K562 (cell line): ENCODE data around the gene CARS2. TPM values are rescaled to one million over a fixed set of nuclear protein-coding genes. Genes with fewer than 3 reads are reported as not detected.
A peak's percentile ranks its signal among the peaks of the same experiment; 100 is the strongest.

Experiments used
- BRD9 ChIP-seq: fragments of 450-650 bp; IDR thresholded peaks from 2 replicates; pipeline ENCODE4 v1.6.1; 2018; ENCODE audit warnings: low read depth; ENCODE audit not compliant: partially characterized antibody
- HDAC3 ChIP-seq: fragments of 450-650 bp; IDR thresholded peaks from 2 replicates; pipeline ENCODE4 v1.6.1; 2018; ENCODE audit warnings: borderline replicate concordance, mild to moderate bottlenecking, moderate library complexity; ENCODE audit not compliant: partially characterized antibody
- HLTF ChIP-seq: fragments of 450-650 bp; IDR thresholded peaks from 2 replicates; pipeline ENCODE4 v1.6.1; 2016
- KAT7 ChIP-seq: sonication (generic); formaldehyde crosslinking; IDR thresholded peaks from 2 replicates; pipeline ENCODE4 v1.8.0; 2022; ENCODE audit warnings: missing genetic modification reagents, mild to moderate bottlenecking, borderline replicate concordance
- KHSRP ChIP-seq: fragments of 450-650 bp; IDR thresholded peaks from 2 replicates; pipeline ENCODE4 v1.6.1; 2017
- KLF1 ChIP-seq: fragments of 450-650 bp; IDR thresholded peaks from 2 replicates; pipeline ENCODE4 v1.6.1; 2016; ENCODE audit warnings: missing genetic modification characterization, missing compliant biosample characterization
- LEF1 ChIP-seq: fragments of 450-650 bp; IDR thresholded peaks from 2 replicates; pipeline ENCODE4 v1.6.1; 2016; ENCODE audit warnings: mild to moderate bottlenecking
- MYC ChIP-seq, 2 experiments: fragments of 250-450 bp in 1 of 2; sonication (Bioruptor Pico) in 1 of 2; IDR thresholded peaks; 2 replicates each; pipeline versions ENCODE4 v1.5.1 to v1.6.1; 2012 to 2021; ENCODE audit warnings: low read depth in 2 of 2, borderline replicate concordance in 1 of 2, improper control_type of control experiment in 1 of 2, low read length in 1 of 2, mild to moderate bottlenecking in 1 of 2, moderate library complexity in 1 of 2
- MYNN ChIP-seq, 2 experiments: sonication (generic); formaldehyde crosslinking in 1 of 2; IDR thresholded peaks; 2 replicates each; pipeline versions ENCODE4 v1.5.0 to v1.6.1; 2016 to 2020; ENCODE audit warnings: antibody characterized with exemption in 1 of 2, missing genetic modification reagents in 1 of 2
- NCOA2 ChIP-seq, 2 experiments: fragments of 450-650 bp; IDR thresholded peaks; 2 replicates each; pipeline ENCODE4 v1.6.1; 2018; ENCODE audit warnings: mild to moderate bottlenecking in 2 of 2, moderate library complexity in 1 of 2; ENCODE audit not compliant: partially characterized antibody in 2 of 2
- OTX1 ChIP-seq: fragments of 450-650 bp; formaldehyde crosslinking; IDR thresholded peaks from 2 replicates; pipeline ENCODE4 v1.4.0; 2022; ENCODE audit warnings: mild to moderate bottlenecking
- PHF20 ChIP-seq: fragments of 450-650 bp; IDR thresholded peaks from 2 replicates; pipeline ENCODE4 v1.6.1; 2018; ENCODE audit not compliant: partially characterized antibody
- RAD51 ChIP-seq: fragments of 450-650 bp; IDR thresholded peaks from 2 replicates; pipeline ENCODE4 v1.7.1; 2016; ENCODE audit warnings: low read depth, mild to moderate bottlenecking, borderline replicate concordance
- RBFOX2 ChIP-seq: fragments of 200-400 bp; formaldehyde crosslinking; IDR thresholded peaks from 2 replicates; pipeline ENCODE4 v1.6.1; 2017; ENCODE audit warnings: low read depth, mild to moderate bottlenecking, low read length, moderate library complexity
- TAF1 ChIP-seq: IDR thresholded peaks from 2 replicates; pipeline ENCODE4 v1.6.1; 2011; ENCODE audit warnings: mild to moderate bottlenecking, low read length, moderate library complexity; ENCODE audit not compliant: insufficient read depth, control insufficient read depth, severe bottlenecking; ENCODE audit errors: extremely low read depth
- ZBTB7A ChIP-seq: IDR thresholded peaks from 2 replicates; pipeline ENCODE4 v1.6.1; 2011; ENCODE audit warnings: low read depth, mild to moderate bottlenecking, low read length, moderate library complexity, borderline replicate concordance; ENCODE audit not compliant: control insufficient read depth
- ZBTB8A ChIP-seq: fragments of 450-650 bp; IDR thresholded peaks from 2 replicates; pipeline ENCODE4 v1.6.1; 2018; ENCODE audit warnings: mild to moderate bottlenecking, moderate library complexity; ENCODE audit not compliant: partially characterized antibody
- ZFP1 ChIP-seq: fragments of 450-650 bp; formaldehyde crosslinking; IDR thresholded peaks from 2 replicates; pipeline ENCODE4 v1.4.0; 2020; ENCODE audit warnings: mild to moderate bottlenecking, mixed read lengths
- ZFP36 ChIP-seq: fragments of 150-350 bp; IDR thresholded peaks from 2 replicates; pipeline ENCODE4 v1.6.1; 2018; ENCODE audit warnings: low read length, low read depth; ENCODE audit not compliant: partially characterized antibody
- ZNF140 ChIP-seq: fragments of 250-450 bp; sonication (Bioruptor Pico); IDR thresholded peaks from 2 replicates; pipeline ENCODE4 v1.8.0; 2021; ENCODE audit warnings: moderate library complexity, mild to moderate bottlenecking, inconsistent platforms
- ZNF23 ChIP-seq: fragments of 250-450 bp; sonication (Bioruptor Pico); IDR thresholded peaks from 2 replicates; pipeline ENCODE4 v1.4.0; 2020; ENCODE audit warnings: mild to moderate bottlenecking
- ZNF263 ChIP-seq: sonication (generic); formaldehyde crosslinking; IDR thresholded peaks from 2 replicates; pipeline ENCODE4 v1.8.0; 2022; ENCODE audit warnings: mild to moderate bottlenecking, missing genetic modification reagents, borderline replicate concordance
- ZNF75A ChIP-seq: fragments of 450-650 bp; formaldehyde crosslinking; IDR thresholded peaks from 2 replicates; pipeline ENCODE4 v1.4.0; 2020; ENCODE audit warnings: mild to moderate bottlenecking
- polyA plus RNA-seq, 8 experiments: library from polyadenylated mRNA; depleted of rRNA in 4 of 8; stranded (reverse) in 5 of 8; unstranded in 3 of 8; fragments of >200 nt; fragmentation: Nextera tagmentation in 2 of 8; fragmentation: Illumina TruSeq in 1 of 8; extraction: Ambion mirVana in 2 of 8; extraction: Trizol in 1 of 8; gene quantifications; 2 replicates each; pipeline versions ENCODE4 v1.2.1 to v1.2.3, GENCODE V29; 2011 to 2014; ENCODE audit warnings: inconsistent platforms in 1 of 8, missing spikeins in 1 of 8
- total RNA-seq, 7 experiments: library from RNA; depleted of rRNA in 6 of 7; stranded (reverse); fragments of >200 nt in 6 of 7; fragmentation: Illumina TruSeq in 2 of 7; extraction: Trizol in 2 of 7; gene quantifications; 2 replicates each; pipeline versions ENCODE4 v1.2.1 to v1.2.3, GENCODE V29; 2011 to 2021; ENCODE audit warnings: low replicate concordance in 1 of 7
- TF ChIP-seq, protein P1 (sequence below): fragments of 250-450 bp; sonication (Bioruptor Pico); IDR thresholded peaks from 2 replicates; pipeline ENCODE4 v1.8.0; 2021; ENCODE audit warnings: moderate library complexity, mild to moderate bottlenecking, inconsistent platforms
- TF ChIP-seq, protein P2 (sequence below): sonication (generic); formaldehyde crosslinking; IDR thresholded peaks from 2 replicates; pipeline ENCODE4 v1.9.0; 2022; ENCODE audit warnings: mild to moderate bottlenecking, missing genetic modification reagents
- TF ChIP-seq, protein P3 (sequence below): sonication (generic); formaldehyde crosslinking; IDR thresholded peaks from 2 replicates; pipeline ENCODE4 v1.8.0; 2022; ENCODE audit warnings: missing genetic modification reagents, mild to moderate bottlenecking, moderate library complexity, borderline replicate concordance

The CARS2 gene
- total and polyA plus RNA-seq, 9 of the 15 experiments (the other 6 are each of a cell fraction or from before 2014, with no cell fraction given), result 1.7 to 37.4 (median 30.5) TPM

DNA sequence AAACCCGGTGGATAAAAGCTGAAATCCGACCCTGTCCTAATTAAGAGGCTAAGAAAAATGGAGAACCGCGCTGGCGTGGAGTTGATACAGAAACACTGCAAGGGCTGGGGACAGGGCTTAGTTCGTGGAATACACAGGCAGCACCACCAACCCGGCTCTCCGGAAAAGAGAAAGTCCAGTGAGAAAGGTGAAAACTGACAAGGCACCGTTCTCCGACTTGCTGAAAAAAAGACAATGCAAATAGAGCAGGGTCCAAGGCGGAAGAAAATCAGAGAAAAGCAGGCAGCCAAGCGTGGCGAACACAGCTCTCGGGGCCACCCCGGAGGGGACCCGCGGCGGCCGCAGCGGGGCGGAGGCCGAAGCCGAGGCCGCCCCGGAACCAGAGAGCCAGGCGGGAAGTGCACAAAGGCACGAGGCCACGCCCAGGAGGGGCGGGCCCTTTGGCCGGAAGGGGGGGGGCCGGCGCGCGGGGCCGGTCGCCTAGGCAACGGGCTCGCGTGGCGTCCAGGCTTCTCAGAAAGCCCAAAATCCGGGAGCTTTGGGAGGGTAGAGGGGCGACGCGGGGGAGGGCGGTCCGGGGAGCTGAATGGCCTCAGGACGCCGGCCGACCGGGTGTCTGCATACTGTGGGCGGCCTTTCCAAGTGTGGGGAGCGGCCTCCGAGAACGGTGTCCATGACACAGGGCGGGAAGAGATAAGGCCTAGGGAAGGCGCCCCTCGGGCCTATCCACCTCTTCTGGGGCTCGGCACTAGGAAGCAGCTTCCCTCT, 6.3 kb upstream of the CARS2 start (continued):
- TF ChIP-seq, protein P1, sequence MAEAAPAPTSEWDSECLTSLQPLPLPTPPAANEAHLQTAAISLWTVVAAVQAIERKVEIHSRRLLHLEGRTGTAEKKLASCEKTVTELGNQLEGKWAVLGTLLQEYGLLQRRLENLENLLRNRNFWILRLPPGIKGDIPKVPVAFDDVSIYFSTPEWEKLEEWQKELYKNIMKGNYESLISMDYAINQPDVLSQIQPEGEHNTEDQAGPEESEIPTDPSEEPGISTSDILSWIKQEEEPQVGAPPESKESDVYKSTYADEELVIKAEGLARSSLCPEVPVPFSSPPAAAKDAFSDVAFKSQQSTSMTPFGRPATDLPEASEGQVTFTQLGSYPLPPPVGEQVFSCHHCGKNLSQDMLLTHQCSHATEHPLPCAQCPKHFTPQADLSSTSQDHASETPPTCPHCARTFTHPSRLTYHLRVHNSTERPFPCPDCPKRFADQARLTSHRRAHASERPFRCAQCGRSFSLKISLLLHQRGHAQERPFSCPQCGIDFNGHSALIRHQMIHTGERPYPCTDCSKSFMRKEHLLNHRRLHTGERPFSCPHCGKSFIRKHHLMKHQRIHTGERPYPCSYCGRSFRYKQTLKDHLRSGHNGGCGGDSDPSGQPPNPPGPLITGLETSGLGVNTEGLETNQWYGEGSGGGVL, result no peak
- TF ChIP-seq ZNF23 (CRISPR knock-in tag) (no peak), OTX1 (CRISPR knock-in tag) (no peak), LEF1 (no peak), PHF20 (peak; percentile 39), ZNF75A (CRISPR knock-in tag) (no peak), MYC (IDR thresholded peaks at IDR 0.05; ENCODE audit: low read depth, low read length) (peak; percentile 41; the same call in 1 of the 2 replicates), MYC (CRISPR knock-in tag; IDR thresholded peaks at IDR 0.05; ENCODE audit: borderline replicate concordance, low read depth) (no peak), BRD9 (peak; percentile 39), HDAC3 (no peak), KHSRP (no peak), KLF1 (tag) (no peak), RBFOX2 (peak; percentile 68), ZBTB8A (no peak), KAT7 (no peak), ZFP1 (CRISPR knock-in tag) (no peak), MYNN (IDR thresholded peaks at IDR 0.05) (no peak), MYNN (CRISPR knock-in tag; IDR thresholded peaks at IDR 0.05) (no peak), RAD51 (no peak), ZBTB7A (peak; percentile 46; the same call in 1 of the 2 replicates), ZFP36 (no peak), HLTF (no peak), ZNF140 (CRISPR knock-in tag) (no peak), ZNF263 (CRISPR knock-in tag) (no peak), NCOA2 (IDR thresholded peaks at IDR 0.05; ENCODE audit: partially characterized antibody in 2 of 2) (no peak), TAF1 (peak; percentile 86)
- TF ChIP-seq, protein P2, sequence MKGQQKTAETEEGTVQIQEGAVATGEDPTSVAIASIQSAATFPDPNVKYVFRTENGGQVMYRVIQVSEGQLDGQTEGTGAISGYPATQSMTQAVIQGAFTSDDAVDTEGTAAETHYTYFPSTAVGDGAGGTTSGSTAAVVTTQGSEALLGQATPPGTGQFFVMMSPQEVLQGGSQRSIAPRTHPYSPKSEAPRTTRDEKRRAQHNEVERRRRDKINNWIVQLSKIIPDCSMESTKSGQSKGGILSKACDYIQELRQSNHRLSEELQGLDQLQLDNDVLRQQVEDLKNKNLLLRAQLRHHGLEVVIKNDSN, result peak; percentile 34
- TF ChIP-seq, protein P3, sequence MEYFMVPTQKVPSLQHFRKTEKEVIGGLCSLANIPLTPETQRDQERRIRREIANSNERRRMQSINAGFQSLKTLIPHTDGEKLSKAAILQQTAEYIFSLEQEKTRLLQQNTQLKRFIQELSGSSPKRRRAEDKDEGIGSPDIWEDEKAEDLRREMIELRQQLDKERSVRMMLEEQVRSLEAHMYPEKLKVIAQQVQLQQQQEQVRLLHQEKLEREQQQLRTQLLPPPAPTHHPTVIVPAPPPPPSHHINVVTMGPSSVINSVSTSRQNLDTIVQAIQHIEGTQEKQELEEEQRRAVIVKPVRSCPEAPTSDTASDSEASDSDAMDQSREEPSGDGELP (CRISPR knock-in tag), result peak; percentile 51; the same call in 1 of the 2 replicates
